CD4-positive, alpha-beta T cell (primary cell): Measurements from ENCODE around the gene EIF5. TPM values are rescaled to one million over a fixed set of nuclear protein-coding genes. Genes with fewer than 3 reads are reported as not detected.
"Not testable (repeated sequence)": the region's sequence is repeated elsewhere in the genome, so short reads cannot be mapped to it uniquely, and the experiment has no call there.

ENCODE experiments used
- ATAC-seq: fragments of 200-7000 bp; cut with Tn5 transposase; one replicate; pipeline ENCODE4 v1.10.0; 2022; ENCODE audit warnings: mild to moderate bottlenecking; ENCODE audit not compliant: poor library complexity
- CTCF ChIA-PET: fragments of 350-600 bp; sonication (Branson Sonifier 250); formaldehyde crosslinking; loops from one replicate; lab custom pipeline; 2021; ENCODE audit warnings: antibody characterized with exemption, inconsistent platforms; lab: Charles Lee
- POLR2A ChIA-PET: fragments of 350-600 bp; sonication (Branson Sonifier 250); formaldehyde crosslinking; loops from one replicate; lab custom pipeline; 2021; ENCODE audit warnings: antibody characterized with exemption, inconsistent platforms; lab: Charles Lee
- DNase-seq, 14 experiments: peaks; one replicate each; pipeline ENCODE4 v3.0.0-alpha.2; 2013 to 2020; ENCODE audit warnings: mixed read lengths in 2 of 14
- H3K27ac ChIP-seq, 2 donors: one replicate each; pipeline versions ENCODE4 v1.5.1 to v1.7.0; 2013; ENCODE audit warnings: low read length in 2 of 2, low read depth in 1 of 2, mild to moderate bottlenecking in 1 of 2
- H3K27me3 ChIP-seq, 2 experiments: 1 replicate in 1 of 2; 2 replicates in 1 of 2; pipeline versions ENCODE4 v1.6.1 to v1.7.0; 2013; ENCODE audit warnings: low read length in 2 of 2, control low read depth in 1 of 2, mild to moderate bottlenecking in 1 of 2, moderate library complexity in 1 of 2; ENCODE audit not compliant: insufficient read depth in 2 of 2, control insufficient read depth in 1 of 2
- H3K36me3 ChIP-seq: one replicate; pipeline ENCODE4 v1.6.1; 2013; ENCODE audit warnings: low read length, control low read depth; ENCODE audit not compliant: insufficient read depth
- H3K4me1 ChIP-seq: one replicate; pipeline ENCODE4 v1.6.1; 2013; ENCODE audit warnings: low read length, control low read depth; ENCODE audit not compliant: insufficient read depth
- H3K4me3 ChIP-seq: one replicate; pipeline ENCODE4 v1.5.1; 2013; ENCODE audit warnings: mild to moderate bottlenecking, low read length, moderate library complexity
- H3K9me3 ChIP-seq, 2 experiments: 1 replicate in 1 of 2; 2 replicates in 1 of 2; pipeline versions ENCODE4 v1.6.1 to v1.7.0; 2013; ENCODE audit warnings: low read length in 2 of 2, mild to moderate bottlenecking in 2 of 2, control low read depth in 1 of 2, moderate library complexity in 1 of 2; ENCODE audit not compliant: control insufficient read depth in 1 of 2, insufficient read depth in 1 of 2
- H3K27ac Mint-ChIP-seq: one replicate; pipeline ENCODE4 v1.8.0; 2020; ENCODE audit warnings: mixed read lengths
- H3K27me3 Mint-ChIP-seq: one replicate; pipeline ENCODE4 v1.8.0; 2021; ENCODE audit warnings: mixed read lengths
- H3K36me3 Mint-ChIP-seq: one replicate; pipeline ENCODE4 v1.8.0; 2021; ENCODE audit warnings: low read depth, mixed read lengths
- H3K4me1 Mint-ChIP-seq: one replicate; pipeline ENCODE4 v1.8.0; 2021; ENCODE audit warnings: low read depth, mixed read lengths
- H3K4me3 Mint-ChIP-seq: one replicate; pipeline ENCODE4 v1.8.0; 2020; ENCODE audit warnings: mild to moderate bottlenecking, mixed read lengths
- H3K9me3 Mint-ChIP-seq: one replicate; pipeline ENCODE4 v1.8.0; 2020; ENCODE audit warnings: mixed read lengths
- CTCF ChIP-seq: fragments of 200-600 bp; IDR thresholded peaks from one replicate; pipeline ENCODE4 v1.8.0; 2022; ENCODE audit warnings: antibody characterized with exemption, mild to moderate bottlenecking
- intact Hi-C, 2 experiments: fragments of 100-400 bp; cut with DNase I in 1 of 2; cut with micrococcal nuclease in 1 of 2; formaldehyde crosslinking; loops; one replicate each; pipeline versions ENCODE4 v1.15.1 to v1.9.0; 2023 to 2025; cut with DNase I, micrococcal nuclease
- total RNA-seq, 174 experiments: library from RNA in 2 of 174; stranded (reverse) in 2 of 174; gene quantifications; one replicate each; pipeline ENCODE4 v1.2.3 and lab custom pipeline; 2021 to 2026

Gene EIF5
- total RNA-seq, 2 experiments from 2014 or later: 658 TPM

GRCh38 chr14:103354141-103354540 is 20.1 kb downstream of the EIF5 start:
- Histone ChIP-seq H3K27ac (no peak overlapping the region), H3K36me3 (no peaks in the 10 kb centered on the region), H3K9me3 (no peaks in the 10 kb centered on the region), H3K4me1 (no peaks in the 10 kb centered on the region), H3K27me3 (no peaks in the 10 kb centered on the region), H3K4me3 (no peak overlapping the region)
- ATAC-seq (no peak), DNase-seq (no peak)
- CTCF ChIA-PET: interaction anchor here (1.1 to 1.2 kb wide), 2 partner anchors 38 to 63 kb away, joined by 3 read pairs; no protein-coding TSS in a partner anchor
- TF ChIP-seq CTCF: no peak
- Mint-ChIP-seq H3K4me3 (no peak overlapping the region), H3K27ac (no peak overlapping the region), H3K36me3 (no peaks in the 10 kb centered on the region), H3K27me3 (peaks cover 5% of the 10 kb centered on the region), H3K4me1 (no peaks in the 10 kb centered on the region), H3K9me3 (no peaks in the 10 kb centered on the region)
- intact Hi-C loops: no loop called here
- POLR2A ChIA-PET: no interaction called here

GRCh38 chr14:103356024-103356682 is 22.1 kb downstream of the EIF5 start:
- POLR2A ChIA-PET: no interaction called here
- no peak overlapping the region for H3K4me3 Mint-ChIP-seq

GRCh38 chr14:103357552-103357951 is 23.5 kb downstream of the EIF5 start:
- H3K4me3 Mint-ChIP-seq, intact Hi-C loops, H3K27me3 ChIP-seq, H3K36me3 Mint-ChIP-seq, DNase-seq, H3K4me1 Mint-ChIP-seq, H3K4me1 ChIP-seq, H3K36me3 ChIP-seq, CTCF ChIA-PET, H3K9me3 ChIP-seq, H3K27ac ChIP-seq, H3K4me3 ChIP-seq, H3K9me3 Mint-ChIP-seq, POLR2A ChIA-PET, ATAC-seq, H3K27ac Mint-ChIP-seq: not testable (repeated sequence)
- H3K27me3 Mint-ChIP-seq: peaks cover 13% of the 10 kb centered on the region

More at GRCh38 chr14:103356024-103356682, 22.1 kb downstream of the EIF5 start:
- no peak for ATAC-seq
- Histone ChIP-seq H3K4me3 (no peak overlapping the region), H3K27me3 (no peaks in the 10 kb centered on the region), H3K27ac (no peak overlapping the region), H3K36me3 (no peaks in the 10 kb centered on the region), H3K4me1 (no peaks in the 10 kb centered on the region), H3K9me3 (peaks cover 0 to 4% of the 10 kb centered on the region in 2 experiments)
- Mint-ChIP-seq H3K27ac (no peak overlapping the region), H3K9me3 (no peaks in the 10 kb centered on the region), H3K36me3 (no peaks in the 10 kb centered on the region), H3K4me1 (no peaks in the 10 kb centered on the region), H3K27me3 (peaks cover 13% of the 10 kb centered on the region)
- no peak for DNase-seq
- intact Hi-C loops: no loop called here
- CTCF ChIA-PET: no interaction called here
- no peak for TF ChIP-seq CTCF

- H3K9me3 Mint-ChIP-seq: peaks cover 16% of the 10 kb centered on the region
- Histone ChIP-seq H3K4me1 (no peaks in the 10 kb centered on the region), H3K4me3 (no peak overlapping the region), H3K27me3 (peaks cover 0 to 2% of the 10 kb centered on the region in 2 experiments), H3K27ac (no peak overlapping the region), H3K9me3 (peaks cover 7 to 13% of the 10 kb centered on the region in 2 experiments), H3K36me3 (no peaks in the 10 kb centered on the region)
- H3K4me3 Mint-ChIP-seq: no peak overlapping the region
- intact Hi-C loops: no loop called here
- H3K27me3 Mint-ChIP-seq: peaks cover 8% of the 10 kb centered on the region
- H3K27ac Mint-ChIP-seq: no peak overlapping the region
- TF ChIP-seq CTCF: no peak
- no peak for ATAC-seq
- no peaks in the 10 kb centered on the region for H3K4me1 Mint-ChIP-seq
- H3K36me3 Mint-ChIP-seq: no peaks in the 10 kb centered on the region
- DNase-seq: no peak
- ChIA-PET POLR2A (no interaction called here), CTCF (no interaction called here)
These were observed 26.5 kb downstream of the EIF5 start for GRCh38 chr14:103360548-103360947.
